ENCODE measurements around the gene RALGPS1.

DNA sequence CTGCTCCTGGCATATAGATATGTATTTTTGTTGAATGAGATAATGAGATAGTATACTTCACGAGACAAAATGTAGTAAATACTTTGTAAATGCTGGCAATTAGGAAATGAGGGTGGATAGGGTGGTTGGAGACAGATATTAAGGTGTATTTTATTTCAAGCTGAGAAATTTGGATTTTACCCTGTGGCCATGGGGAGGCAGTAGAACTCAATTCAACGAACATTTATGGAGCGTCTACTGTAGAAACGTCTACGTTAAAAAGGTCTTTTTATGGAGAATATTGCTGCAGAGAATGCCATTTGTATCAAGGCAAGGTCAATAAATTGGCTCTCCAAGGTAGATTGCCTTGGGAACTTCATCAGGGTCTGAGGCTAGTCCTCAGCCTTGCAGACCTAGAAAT is 21.5 kb upstream of the RALGPS1 start:
- TF ChIP-seq, protein P1, sequence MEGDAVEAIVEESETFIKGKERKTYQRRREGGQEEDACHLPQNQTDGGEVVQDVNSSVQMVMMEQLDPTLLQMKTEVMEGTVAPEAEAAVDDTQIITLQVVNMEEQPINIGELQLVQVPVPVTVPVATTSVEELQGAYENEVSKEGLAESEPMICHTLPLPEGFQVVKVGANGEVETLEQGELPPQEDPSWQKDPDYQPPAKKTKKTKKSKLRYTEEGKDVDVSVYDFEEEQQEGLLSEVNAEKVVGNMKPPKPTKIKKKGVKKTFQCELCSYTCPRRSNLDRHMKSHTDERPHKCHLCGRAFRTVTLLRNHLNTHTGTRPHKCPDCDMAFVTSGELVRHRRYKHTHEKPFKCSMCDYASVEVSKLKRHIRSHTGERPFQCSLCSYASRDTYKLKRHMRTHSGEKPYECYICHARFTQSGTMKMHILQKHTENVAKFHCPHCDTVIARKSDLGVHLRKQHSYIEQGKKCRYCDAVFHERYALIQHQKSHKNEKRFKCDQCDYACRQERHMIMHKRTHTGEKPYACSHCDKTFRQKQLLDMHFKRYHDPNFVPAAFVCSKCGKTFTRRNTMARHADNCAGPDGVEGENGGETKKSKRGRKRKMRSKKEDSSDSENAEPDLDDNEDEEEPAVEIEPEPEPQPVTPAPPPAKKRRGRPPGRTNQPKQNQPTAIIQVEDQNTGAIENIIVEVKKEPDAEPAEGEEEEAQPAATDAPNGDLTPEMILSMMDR (IDR thresholded peaks at IDR 0.05; ENCODE audit: low read depth, low read length): peak; percentile 16
- TF ChIP-seq POLR2A (IDR thresholded peaks at IDR 0.05; ENCODE audit: extremely low read depth, insufficient read length): no peak
